Neural cell (in vitro differentiated cells): ENCODE data around the gene FGF14. TPM values are rescaled to one million over a fixed set of nuclear protein-coding genes. Genes with fewer than 3 reads are reported as not detected.

ENCODE experiments used
- H2AFZ ChIP-seq: fragments of 200-600, 300-800 bp; sonication (generic), shearing (Covaris generic); 2 replicates; pipeline ENCODE4 v1.6.0; 2014; ENCODE audit warnings: low read depth, mild to moderate bottlenecking, antibody characterized with exemption, low read length, moderate library complexity
- H3F3A ChIP-seq: fragments of 200-600 bp; shearing (Covaris generic); 2 replicates; pipeline ENCODE4 v1.6.1; 2016; ENCODE audit warnings: mild to moderate bottlenecking, moderate library complexity, mixed read lengths, antibody characterized with exemption, low read length; ENCODE audit not compliant: insufficient read depth, poor library complexity, severe bottlenecking
- H3K27ac ChIP-seq: fragments of 200-600, 300-800 bp; sonication (generic), shearing (Covaris generic); 2 replicates; pipeline ENCODE4 v1.5.1; 2014; ENCODE audit warnings: mild to moderate bottlenecking, low read length, moderate library complexity
- H3K27me3 ChIP-seq: fragments of 300-800, 200-600 bp; sonication (generic), shearing (Covaris generic); 2 replicates; pipeline ENCODE4 v1.6.0; 2014; ENCODE audit warnings: mild to moderate bottlenecking, low read depth, low read length, moderate library complexity; ENCODE audit not compliant: insufficient read depth
- H3K36me3 ChIP-seq: fragments of 300-800, 200-600 bp; sonication (generic), shearing (Covaris generic); 2 replicates; pipeline ENCODE4 v1.5.1; 2014; ENCODE audit warnings: mild to moderate bottlenecking, antibody characterized with exemption, low read length, moderate library complexity; ENCODE audit not compliant: insufficient read depth
- H3K4me2 ChIP-seq: fragments of 300-800, 200-600 bp; sonication (generic), shearing (Covaris generic); 2 replicates; pipeline ENCODE4 v1.6.0; 2014; ENCODE audit warnings: mild to moderate bottlenecking, low read length
- H3K4me3 ChIP-seq: fragments of 300-800, 200-600 bp; sonication (generic), shearing (Covaris generic); 2 replicates; pipeline ENCODE4 v1.5.1; 2014; ENCODE audit warnings: mild to moderate bottlenecking, low read length, moderate library complexity
- H3K79me2 ChIP-seq: fragments of 200-600 bp; shearing (Covaris generic); replicated peaks from 2 replicates; pipeline ENCODE4 v1.6.0; 2014; ENCODE audit warnings: mild to moderate bottlenecking, low read length, moderate library complexity; ENCODE audit not compliant: insufficient read depth
- H3K9ac ChIP-seq: fragments of 300-800, 200-600 bp; sonication (generic), shearing (Covaris generic); 2 replicates; pipeline ENCODE4 v1.6.1; 2016; ENCODE audit warnings: mild to moderate bottlenecking, low read length, mixed read lengths
- H3K9me2 ChIP-seq: fragments of 200-600 bp; shearing (Covaris generic); 2 replicates; pipeline ENCODE4 v1.6.1; 2016; ENCODE audit warnings: mild to moderate bottlenecking, low read length, mixed read lengths; ENCODE audit not compliant: insufficient read depth
- H3K9me3 ChIP-seq: fragments of 200-600, 300-800 bp; sonication (generic), shearing (Covaris generic); 2 replicates; pipeline ENCODE4 v1.6.1; 2016; ENCODE audit warnings: mild to moderate bottlenecking, mixed run types, low read length, moderate library complexity, mixed read lengths
- H4K20me1 ChIP-seq: fragments of 200-600 bp; shearing (Covaris generic); 2 replicates; pipeline ENCODE4 v1.6.1; 2016; ENCODE audit warnings: mild to moderate bottlenecking, mixed run types; ENCODE audit not compliant: insufficient read depth
- CTCF ChIP-seq: fragments of 450-650 bp; IDR thresholded peaks from 2 replicates; pipeline ENCODE4 v1.5.1; 2014; ENCODE audit warnings: antibody characterized with exemption, mild to moderate bottlenecking, moderate library complexity; ENCODE audit not compliant: poor library complexity, severe bottlenecking
- EP300 ChIP-seq: fragments of 450-650 bp; conservative IDR thresholded peaks from 2 replicates; pipeline ENCODE4 v1.6.1; 2014; ENCODE audit warnings: antibody characterized with exemption, mild to moderate bottlenecking, moderate library complexity; ENCODE audit not compliant: poor library complexity, severe bottlenecking
- EZH2 ChIP-seq: fragments of 200-600, 300-800 bp; shearing (Covaris generic), sonication (generic); IDR thresholded peaks from 2 replicates; pipeline ENCODE4 v1.6.1; 2014; ENCODE audit warnings: antibody characterized with exemption, low read length, borderline replicate concordance, mild to moderate bottlenecking; ENCODE audit not compliant: insufficient read depth, poor library complexity, severe bottlenecking
- MXI1 ChIP-seq: fragments of 450-650 bp; conservative IDR thresholded peaks from 2 replicates; pipeline ENCODE4 v1.6.1; 2014; ENCODE audit warnings: antibody characterized with exemption, mild to moderate bottlenecking; ENCODE audit not compliant: poor library complexity, severe bottlenecking
- POLR2AphosphoS5 ChIP-seq: IDR thresholded peaks from 2 replicates; pipeline ENCODE4 v1.6.1; 2012
- RAD21 ChIP-seq: fragments of 450-650 bp; conservative IDR thresholded peaks from 2 replicates; pipeline ENCODE4 v1.6.1; 2014; ENCODE audit warnings: antibody characterized with exemption, mild to moderate bottlenecking, moderate library complexity
- REST ChIP-seq: IDR thresholded peaks from 2 replicates; pipeline ENCODE4 v1.6.1; 2012; ENCODE audit warnings: borderline replicate concordance
- SMC3 ChIP-seq: fragments of 450-650 bp; conservative IDR thresholded peaks from 2 replicates; pipeline ENCODE4 v1.6.1; 2014; ENCODE audit warnings: antibody characterized with exemption, mild to moderate bottlenecking, moderate library complexity; ENCODE audit not compliant: poor library complexity
- TAF1 ChIP-seq: IDR thresholded peaks from 2 replicates; pipeline ENCODE4 v1.6.1; 2012; ENCODE audit warnings: low read depth
- polyA plus RNA-seq: library from polyadenylated mRNA; depleted of rRNA; stranded (reverse); fragments of >200 nt; gene quantifications from 2 replicates; pipeline ENCODE4 v1.2.3, GENCODE V29; 2014

Gene FGF14
- polyA plus RNA-seq, 1 donor from 2014 or later = 36.4 TPM

GRCh38 chr13:102295316-102296048 lies 106.4 kb downstream of the FGF14 start:
- Histone ChIP-seq H3K9me2 (no peaks in the 10 kb centered on the region), H3K27ac (no peak overlapping the region), H3K79me2 (no peaks in the 10 kb centered on the region), H3K4me3 (no peak overlapping the region), H3K4me2 (no peak overlapping the region), H3K27me3 (no peaks in the 10 kb centered on the region), H3K9ac (no peak overlapping the region), H3K9me3 (no peaks in the 10 kb centered on the region), H2AFZ (no peak overlapping the region), H3K36me3 (no peaks in the 10 kb centered on the region), H3F3A (no peaks in the 10 kb centered on the region), H4K20me1 (no peaks in the 10 kb centered on the region)
- TF ChIP-seq EP300 (no peak), CTCF (no peak), SMC3 (no peak), RAD21 (no peak), TAF1 (no peak), MXI1 (no peak), POLR2AphosphoS5 (no peak), EZH2 (no peak), REST (no peak)

GRCh38 chr13:102294407-102295018 lies 107.3 kb downstream of the FGF14 start:
- Histone ChIP-seq H3K9ac (no peak overlapping the region), H2AFZ (no peak overlapping the region), H3K27ac (no peak overlapping the region), H3K36me3 (no peaks in the 10 kb centered on the region), H3K9me2 (no peaks in the 10 kb centered on the region), H3K9me3 (no peaks in the 10 kb centered on the region), H4K20me1 (no peaks in the 10 kb centered on the region), H3K4me3 (no peak overlapping the region), H3K4me2 (no peak overlapping the region), H3F3A (no peaks in the 10 kb centered on the region), H3K27me3 (no peaks in the 10 kb centered on the region), H3K79me2 (no peaks in the 10 kb centered on the region)
- no peak for TF ChIP-seq EZH2
- TF ChIP-seq EP300 = no peak
- TF ChIP-seq CTCF = no peak
- TF ChIP-seq POLR2AphosphoS5 = no peak
- TF ChIP-seq REST = no peak
- no peak for TF ChIP-seq TAF1
- no peak for TF ChIP-seq RAD21
- no peak for TF ChIP-seq SMC3
- no peak for TF ChIP-seq MXI1
